Endothelial cell of hepatic sinusoid (primary cell): ENCODE measurements around the gene RNF144A.
"Not testable (repeated sequence)": the region's sequence is repeated elsewhere in the genome, so short reads cannot be mapped to it uniquely, and the experiment has no call there.

ENCODE experiments used
- in situ Hi-C: cut with HindIII; loops from 2 replicates; pipeline ENCODE4 v1.10.0; 2017; ENCODE audit warnings: low sequenced_read_pairs

The RNF144A gene, protein sequence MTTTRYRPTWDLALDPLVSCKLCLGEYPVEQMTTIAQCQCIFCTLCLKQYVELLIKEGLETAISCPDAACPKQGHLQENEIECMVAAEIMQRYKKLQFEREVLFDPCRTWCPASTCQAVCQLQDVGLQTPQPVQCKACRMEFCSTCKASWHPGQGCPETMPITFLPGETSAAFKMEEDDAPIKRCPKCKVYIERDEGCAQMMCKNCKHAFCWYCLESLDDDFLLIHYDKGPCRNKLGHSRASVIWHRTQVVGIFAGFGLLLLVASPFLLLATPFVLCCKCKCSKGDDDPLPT

DNA sequence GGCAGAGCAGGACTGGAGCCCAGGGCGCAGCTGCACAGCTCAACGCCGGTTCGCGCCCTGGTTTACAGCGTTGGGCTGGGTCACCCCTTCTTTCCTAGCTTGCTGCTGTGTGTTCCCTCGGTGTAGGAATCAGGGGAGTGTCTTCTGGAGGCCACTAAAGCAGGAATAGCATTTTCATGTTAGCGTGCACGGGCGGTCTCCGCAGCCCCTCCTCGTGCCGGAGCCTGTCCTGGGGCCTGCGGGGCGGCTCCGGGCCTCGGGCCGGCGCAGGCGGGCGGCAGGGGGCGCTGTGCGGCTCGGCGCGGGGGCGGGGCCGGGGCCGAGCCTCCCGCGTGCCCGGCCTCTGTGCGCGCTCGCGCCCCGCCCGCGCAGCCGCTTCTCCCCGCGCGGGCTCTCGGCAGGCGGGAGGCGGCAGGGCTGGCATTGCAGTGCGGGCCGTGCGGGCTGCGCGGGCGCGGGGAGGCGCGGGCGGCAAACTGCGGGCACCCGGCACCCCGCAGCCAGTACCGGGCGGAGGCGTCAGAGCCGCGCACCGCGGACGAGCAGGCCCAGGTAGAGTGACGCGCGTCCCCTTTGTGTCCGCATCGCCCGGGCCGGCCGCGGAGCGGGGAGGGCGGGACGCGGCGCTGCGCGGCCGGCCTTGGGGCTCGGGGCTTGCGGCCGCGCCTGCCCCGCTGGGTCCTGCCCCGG is at the start of gene RNF144A:
Gene RNF144A, plus strand, starts transcription at position 342 of the 690 bp plus-strand sequence. CDS start 79,515 bp downstream, outside the sequence.
- in situ Hi-C loops = loop anchor here (10.0 kb wide), 1 partner anchor 108 kb away; no protein-coding TSS in a partner anchor

DNA sequence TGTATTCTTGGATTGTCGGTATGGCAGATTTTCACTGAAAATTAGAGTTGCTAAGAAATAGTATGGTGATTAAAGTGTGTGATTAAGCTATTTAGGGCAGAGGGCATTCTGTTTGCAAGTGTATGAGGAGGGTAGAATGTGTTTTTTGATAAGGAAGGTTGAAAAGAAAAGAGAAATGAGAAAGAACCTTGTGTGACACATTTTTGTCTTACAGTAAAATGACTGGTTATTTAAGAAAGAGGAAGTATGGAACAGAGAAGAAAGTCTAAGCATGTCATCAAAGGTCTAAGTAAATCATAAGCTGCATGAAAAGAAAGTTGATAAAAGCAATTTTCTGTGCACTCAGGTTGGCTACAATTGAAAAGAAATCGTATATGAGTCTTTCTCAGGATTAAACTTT is 44.8 kb upstream of the RNF144A start:
- in situ Hi-C loops = no loop called here

DNA sequence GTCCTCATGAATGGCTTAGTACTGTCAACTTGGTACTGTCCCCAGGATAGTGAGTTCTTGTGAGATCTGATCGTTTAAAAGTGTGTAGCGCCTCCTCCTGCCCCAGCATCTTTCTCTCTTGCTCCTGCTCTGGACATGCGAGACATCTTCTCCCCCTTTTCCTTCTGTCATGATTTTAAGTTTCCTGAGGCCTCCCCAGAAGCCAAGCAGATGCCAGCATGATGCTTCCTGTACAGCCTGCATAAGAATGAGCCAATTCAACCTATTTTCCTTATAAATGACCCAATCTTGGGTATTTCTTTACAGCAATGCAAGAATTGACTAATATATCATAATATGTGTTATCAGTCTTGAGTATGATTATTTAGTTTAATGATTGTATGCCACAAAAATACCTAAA is 43.2 kb upstream of the RNF144A start:
- in situ Hi-C loops = no loop called here

DNA sequence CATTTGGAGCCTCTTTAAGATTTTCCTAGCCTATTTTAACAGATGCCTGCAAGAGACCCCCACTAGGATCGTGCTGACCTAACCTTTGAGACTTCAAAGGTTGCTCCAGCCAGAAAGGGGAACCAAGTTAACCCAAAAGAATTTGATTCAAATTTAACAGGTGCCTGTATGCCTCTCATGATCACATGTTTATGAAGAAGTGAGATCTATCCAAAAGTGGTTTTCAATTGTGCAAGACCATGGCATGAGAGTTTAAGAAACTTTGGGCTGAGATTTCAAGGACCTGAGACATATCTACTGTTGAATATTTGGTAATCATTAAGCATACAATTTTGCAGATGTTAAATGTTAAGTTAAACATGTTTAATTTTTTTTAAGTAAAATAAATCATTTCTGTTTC is 40.9 kb upstream of the RNF144A start:
- in situ Hi-C loops = no loop called here

DNA sequence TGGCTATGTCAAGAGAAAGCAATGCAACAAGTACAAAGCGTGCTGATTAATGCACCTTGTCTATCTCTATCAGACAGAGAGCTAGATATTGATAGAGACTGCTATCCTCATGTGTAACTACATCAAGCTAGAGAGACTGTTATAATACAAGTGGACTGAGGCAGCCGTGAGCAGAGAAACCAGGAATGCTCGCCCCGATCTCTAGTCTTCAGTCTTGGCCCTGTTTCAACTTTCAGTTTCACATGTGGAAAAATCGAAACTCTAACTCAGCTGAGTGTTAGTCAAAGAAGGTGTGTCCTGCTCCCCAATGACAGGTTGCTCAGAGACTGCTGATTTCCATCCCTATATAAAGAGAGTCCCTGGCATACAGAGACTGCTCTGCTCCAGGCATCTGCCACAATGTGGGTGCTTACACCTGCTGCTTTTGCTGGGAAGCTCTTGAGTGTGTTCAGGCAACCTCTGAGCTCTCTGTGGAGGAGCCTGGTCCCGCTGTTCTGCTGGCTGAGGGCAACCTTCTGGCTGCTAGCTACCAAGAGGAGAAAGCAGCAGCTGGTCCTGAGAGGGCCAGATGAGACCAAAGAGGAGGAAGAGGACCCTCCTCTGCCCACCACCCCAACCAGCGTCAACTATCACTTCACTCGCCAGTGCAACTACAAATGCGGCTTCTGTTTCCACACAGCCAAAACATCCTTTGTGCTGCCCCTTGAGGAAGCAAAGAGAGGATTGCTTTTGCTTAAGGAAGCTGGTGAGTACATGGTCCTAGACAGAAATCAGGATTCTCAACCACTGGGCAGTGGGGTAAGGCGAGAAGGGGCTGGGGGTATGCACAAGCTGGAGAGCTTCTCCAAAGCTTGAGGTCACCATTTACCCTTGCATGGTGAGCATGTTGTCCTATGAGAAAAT is 39.6 kb upstream of the RNF144A start, which contains the start of gene RSAD2:
Gene RSAD2, plus strand, starts transcription at position 376 of the 903 bp plus-strand sequence. Its CDS starts 24 bp downstream, at position 400.
- in situ Hi-C loops = no loop called here

DNA sequence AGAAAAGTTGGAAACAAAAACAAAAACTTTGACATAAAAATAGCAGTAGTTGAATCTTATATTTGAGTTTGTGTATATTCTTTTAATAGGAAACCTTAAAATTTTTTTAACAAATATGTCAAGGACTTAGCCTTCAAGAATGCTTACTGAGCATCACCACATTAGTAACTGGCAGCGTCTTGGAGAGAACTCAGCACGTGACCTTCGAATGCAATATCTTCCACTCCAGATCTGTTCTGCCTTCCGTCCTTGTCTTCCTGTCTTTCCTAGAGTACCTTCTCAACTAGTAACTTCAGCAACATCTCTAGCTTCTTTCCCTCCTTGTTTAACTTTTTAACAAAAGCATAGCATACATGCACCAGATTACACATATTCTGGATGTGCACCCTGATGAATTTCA is 38.7 kb upstream of the RNF144A start:
- in situ Hi-C loops = no loop called here

DNA sequence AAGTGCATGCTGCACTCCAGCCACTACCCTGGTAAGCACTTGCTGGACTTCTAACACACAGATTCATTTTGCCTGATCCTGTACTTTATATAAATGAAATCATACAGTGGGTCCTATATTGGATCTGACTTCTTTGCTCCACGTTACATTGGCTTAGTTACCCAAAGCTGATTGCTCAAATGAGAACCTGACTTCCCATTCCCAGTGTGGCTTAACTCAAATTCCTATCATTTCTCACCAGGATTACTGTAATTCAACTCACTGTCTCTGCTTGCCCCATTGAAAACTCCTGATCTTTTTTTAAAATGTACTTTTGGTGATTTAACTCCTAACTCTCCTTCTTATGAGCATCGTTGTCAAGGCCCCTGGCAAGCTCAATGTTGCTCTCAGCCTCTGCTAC is 38.2 kb upstream of the RNF144A start:
- in situ Hi-C loops = no loop called here

DNA sequence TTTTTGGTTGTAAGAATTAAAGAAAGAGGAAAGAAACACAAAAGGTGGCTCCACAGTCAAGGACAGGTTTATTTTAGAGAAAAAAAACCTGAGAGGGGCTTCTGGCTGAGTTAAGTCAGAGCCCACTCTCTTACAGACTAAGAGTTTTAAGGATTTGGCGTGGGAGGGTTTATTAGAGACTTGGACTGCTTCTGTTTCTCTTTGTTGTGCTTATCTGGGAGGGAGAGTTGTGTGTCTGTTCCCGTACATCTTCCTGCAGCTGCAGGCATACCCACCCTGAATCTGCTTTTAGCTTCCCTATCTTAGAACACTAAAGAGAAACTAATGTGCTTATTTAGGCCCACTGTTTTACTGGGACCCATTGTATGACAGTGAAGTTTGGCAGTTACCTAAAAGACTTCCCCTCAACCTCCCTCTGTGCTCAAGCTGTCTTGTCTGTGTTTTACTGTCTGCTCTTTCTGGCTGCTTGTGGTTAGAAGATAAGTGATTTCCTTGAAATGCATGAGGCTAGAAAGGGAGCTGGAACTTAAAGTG is 36.9 kb upstream of the RNF144A start:
- in situ Hi-C loops = no loop called here

DNA sequence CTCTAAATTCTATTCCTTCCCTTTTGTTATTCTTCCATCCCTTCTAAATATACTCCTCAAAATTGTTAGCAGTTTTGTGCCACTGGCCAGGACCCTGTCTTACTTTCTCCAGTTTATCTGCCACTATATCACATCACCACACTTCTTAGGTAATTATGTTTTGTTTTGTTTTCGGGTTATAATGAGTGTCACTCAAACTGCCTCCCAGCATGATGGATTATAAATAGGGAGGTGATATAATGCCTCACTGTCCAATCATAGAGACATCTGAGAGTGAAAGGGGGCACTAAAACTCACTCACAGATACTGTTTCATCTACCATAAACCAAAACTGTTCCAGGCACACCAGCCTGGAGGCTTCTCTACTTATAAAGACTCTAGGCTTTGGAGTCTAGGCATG is 36.2 kb upstream of the RNF144A start:
- in situ Hi-C loops = no loop called here

DNA sequence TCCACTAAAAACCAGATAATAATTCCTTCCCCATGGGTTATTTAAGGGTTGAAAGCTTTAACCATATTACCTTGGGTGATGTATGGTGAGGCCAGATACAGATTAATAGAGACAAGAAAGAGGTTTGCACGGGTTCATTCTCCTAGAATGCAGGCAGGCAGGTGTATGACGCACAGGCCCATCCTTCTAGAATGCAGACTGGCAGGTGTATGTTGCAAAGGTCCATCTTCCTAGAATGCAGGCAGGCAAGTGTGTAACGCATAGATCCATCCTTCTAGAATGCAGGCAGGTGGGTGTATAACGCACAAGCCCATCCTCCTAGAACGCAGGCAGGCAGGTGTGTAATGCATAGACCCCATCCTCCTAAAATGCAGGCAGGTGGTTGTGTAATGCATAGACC is 35.7 kb upstream of the RNF144A start:
- in situ Hi-C loops = no loop called here

DNA sequence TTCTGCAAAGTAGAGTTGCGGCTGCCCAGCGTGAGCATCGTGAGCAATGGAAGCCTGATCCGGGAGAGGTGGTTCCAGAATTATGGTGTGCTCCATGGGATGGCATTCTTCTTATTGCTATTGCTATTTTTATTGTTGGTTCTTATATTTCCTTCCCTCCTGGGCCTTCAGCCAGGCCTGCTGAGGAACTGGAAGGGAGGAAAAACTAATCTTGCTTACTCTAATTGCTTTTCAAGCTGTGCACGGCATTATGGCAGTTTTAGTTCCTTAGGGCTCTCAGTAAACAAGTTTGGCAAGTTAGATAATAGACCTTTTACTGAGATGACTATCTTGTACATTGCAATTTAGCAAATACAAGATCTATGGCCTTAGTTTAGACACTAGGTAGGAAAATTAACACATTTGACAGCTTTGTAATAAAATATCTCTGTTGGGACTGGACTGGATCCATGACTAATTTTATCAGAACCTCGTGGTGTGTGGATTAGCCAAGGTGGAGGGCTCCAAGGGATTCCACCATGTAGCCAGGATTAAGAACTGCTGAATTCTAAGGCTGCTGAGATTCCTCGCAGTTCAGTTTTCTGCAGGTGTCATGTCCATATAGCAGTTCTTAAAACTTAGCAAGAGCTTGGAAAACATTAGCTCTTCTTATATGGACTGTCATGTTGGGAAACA is 33.6 kb upstream of the RNF144A start:
- in situ Hi-C loops = no loop called here

DNA sequence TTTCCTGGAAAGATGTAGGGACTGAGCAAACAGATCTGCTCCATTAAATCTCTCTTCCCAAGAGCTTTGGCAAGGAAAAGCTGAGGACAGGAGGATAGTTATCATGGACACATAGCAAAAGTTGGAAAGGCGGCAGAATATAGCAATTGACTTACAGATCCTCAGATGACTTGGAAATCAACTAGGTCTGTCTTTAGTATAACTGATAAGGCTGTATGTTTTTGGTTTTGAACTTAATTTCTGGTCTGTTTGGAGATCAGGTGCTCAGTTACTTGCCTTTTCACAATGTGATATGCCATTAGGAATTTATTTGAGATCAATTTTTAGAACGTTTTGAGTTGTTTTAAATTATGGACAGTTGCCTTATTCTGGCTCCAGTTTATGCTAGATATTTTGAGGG is 31.7 kb upstream of the RNF144A start:
- in situ Hi-C loops = no loop called here

DNA sequence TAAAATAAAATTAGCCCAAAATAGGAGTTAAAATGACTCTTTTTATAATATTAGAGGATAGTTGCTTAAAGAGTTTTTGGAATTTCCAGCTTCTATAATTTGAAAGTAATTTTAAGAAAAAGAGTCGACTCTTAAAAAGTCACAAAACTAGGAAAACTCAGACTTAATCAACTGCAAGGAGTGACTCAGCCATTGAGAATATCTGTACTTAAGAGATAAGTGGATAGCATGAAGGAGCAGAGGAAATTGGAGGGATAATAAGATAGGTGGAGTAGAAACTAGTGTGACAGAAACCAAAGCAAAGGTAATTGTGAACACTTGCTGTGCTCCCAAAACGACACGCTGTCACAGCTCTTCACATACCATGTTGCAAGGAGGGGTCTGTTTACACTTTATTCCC is 31.2 kb upstream of the RNF144A start:
- in situ Hi-C loops = no loop called here

DNA sequence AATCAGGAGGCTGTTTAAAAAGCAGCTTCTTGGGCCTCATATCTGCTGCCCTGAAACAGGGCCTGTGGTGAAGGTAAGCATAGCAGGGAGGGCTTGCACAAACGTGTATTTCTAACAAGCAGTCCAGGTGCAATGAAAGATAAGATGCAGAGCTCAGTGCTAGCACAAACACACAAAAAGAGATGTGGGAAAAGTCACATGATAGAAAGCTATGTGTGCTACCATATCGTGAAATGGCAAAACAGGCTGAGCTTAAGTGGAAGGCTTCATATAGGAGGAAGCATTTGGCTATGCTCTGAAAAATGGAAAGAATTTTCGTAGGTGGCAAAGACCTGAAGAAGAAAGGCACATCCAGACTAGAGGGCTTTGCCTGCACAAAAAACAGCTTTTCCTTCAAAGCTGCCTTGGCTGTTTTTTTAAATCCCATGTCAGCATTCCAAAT is 29.4 kb upstream of the RNF144A start:
- in situ Hi-C loops = no loop called here

DNA sequence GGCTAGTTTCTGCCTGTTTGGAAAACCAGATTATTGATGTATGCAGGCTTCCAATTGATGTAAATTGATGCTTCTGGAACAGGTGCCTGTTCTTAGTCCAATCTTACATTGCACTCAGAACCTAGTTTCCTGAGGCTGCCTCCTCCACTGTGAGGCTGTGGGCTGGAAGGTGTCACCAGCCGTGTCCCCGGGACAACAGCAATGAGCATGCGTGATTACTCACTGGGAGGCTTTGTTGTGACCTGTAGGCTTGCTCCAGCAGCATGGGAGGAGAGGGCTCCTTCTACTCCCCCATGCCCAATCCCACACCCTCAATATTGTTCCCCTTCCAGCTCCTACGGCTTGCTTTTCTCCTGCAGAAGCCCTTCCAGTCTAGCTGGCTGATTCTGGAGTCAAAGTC is 28.5 kb upstream of the RNF144A start:
- in situ Hi-C loops = no loop called here

DNA sequence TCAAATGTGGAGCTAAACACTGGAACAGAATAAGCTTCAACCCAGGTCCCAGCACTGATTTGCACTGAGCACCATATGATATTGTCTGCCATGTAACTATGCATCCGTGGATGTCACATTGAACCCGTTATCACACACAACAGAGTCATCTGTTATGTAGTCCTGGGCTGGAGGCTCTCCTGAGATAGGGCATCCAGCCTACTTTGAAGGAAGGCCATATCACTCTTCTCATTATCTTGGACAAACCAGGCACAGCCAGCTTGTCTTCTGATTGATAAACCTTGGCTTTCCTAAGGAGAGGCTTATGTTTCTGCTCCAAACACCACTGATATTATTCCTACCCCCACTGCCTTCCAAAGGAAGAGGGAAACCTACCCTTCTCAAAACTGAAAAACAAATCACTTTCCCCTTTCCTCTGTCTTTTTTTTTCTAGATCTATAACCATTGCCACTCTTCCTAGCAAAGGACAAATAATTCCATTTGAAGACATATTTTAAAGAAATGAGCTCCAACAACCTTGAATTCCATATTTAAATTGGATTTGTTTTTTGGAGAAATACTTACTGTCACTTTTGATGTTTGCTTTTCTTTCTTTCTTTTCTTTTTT is 23.2 kb upstream of the RNF144A start:
- in situ Hi-C loops = no loop called here

DNA sequence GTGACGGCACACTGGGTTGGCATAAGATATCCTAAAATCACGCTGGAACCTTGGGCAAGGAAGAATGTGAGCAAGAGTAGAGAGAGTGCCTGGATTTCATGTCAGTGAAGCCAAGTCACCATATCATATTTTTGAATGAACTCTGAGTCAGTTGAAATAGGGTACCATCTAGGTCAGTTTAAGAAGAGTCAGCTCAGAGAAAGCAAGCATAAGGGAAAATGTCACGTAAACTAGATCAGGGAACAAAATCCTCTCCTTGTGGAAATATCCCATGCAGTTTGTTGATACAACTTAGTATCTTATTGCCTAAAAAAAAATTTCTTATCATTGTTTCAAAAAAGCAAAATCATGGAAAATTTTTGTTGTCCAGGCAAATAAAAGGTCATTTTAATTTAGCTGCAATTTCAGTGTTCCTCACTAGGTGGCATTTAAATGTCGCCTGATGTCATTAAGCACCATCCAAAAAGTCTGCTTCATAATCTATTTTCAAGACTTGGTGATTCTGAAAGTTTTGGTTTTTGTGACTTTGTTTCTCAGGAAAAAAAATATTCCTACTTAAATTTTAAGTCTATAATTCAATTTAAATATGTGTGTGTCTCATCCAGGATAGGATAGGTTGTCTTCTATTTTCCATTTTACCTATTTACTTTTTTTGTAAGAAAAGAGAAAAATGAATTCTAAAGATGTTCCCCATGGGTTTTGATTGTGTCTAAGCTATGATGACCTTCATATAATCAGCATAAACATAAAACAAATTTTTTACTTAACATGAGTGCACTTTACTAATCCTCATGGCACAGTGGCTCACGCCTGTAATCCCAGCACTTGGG is 20.1 kb upstream of the RNF144A start:
- in situ Hi-C loops = no loop called here

DNA sequence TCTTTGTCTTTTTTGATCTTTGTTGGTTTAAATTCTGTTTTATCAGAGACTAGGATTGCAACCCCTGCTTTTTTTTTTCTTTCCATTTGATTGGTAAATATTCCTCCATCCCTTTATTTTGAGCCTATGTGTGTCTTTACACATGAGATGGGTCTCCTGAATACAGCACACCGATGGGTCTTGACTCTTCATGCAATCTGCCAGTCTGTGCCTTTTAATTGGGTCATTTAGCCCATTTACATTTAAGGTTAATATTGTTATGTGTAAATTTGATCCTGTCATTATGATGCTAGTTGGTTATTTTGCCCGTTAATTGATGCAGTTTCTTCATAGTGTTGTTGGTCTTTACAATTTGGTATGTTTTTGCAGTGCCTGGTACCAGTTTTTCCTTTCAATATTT is 14.6 kb upstream of the RNF144A start:
- in situ Hi-C loops = not testable (repeated sequence)

DNA sequence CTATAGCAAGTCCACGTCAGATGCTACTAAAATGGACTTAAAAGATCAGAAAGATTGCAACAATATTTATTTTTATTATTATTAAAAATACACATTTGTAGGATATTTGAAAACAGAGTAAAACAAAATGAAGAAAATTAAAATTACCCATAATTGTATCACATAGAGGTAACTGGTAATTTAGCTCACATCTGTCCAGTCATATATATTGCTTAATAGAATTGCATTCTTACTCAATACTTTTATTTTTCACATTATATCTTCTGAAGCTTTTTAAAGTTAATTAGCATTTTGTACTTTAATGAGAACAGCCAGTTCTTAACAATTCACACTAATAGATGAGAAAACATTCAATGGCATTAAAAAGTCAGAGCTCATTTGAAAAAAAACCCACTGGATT is 11.5 kb upstream of the RNF144A start:
- in situ Hi-C loops = no loop called here
